A673 (cell line): ENCODE results near the gene USP25. TPM values are rescaled to one million over a fixed set of nuclear protein-coding genes. Genes with fewer than 3 reads are reported as not detected.

ENCODE experiments used
- BruUV-seq: library from RNA; stranded (reverse); fragments of 400-500 nt; replicated peaks from 2 replicates; lab custom pipeline; 2021; lab: Mats Ljungman, UMichigan
- CTCF ChIA-PET: fragments of 300-600 bp; sonication (Branson Sonifier 250); formaldehyde crosslinking; loops from one replicate; lab custom pipeline; 2022; ENCODE audit warnings: antibody characterized with exemption; lab: Charles Lee
- POLR2A ChIA-PET: fragments of 300-600 bp; sonication (Branson Sonifier 250); formaldehyde crosslinking; loops from one replicate; lab custom pipeline; 2022; ENCODE audit warnings: antibody characterized with exemption; ENCODE audit not compliant: low non-redundant PET; lab: Charles Lee
- DNase-seq: peaks from one replicate; pipeline ENCODE4 v3.0.0-alpha.2; 2015; ENCODE audit warnings: low spot score
- H3K27ac ChIP-seq: fragments of 200-600 bp; sonication (generic); 2 replicates; pipeline ENCODE4 v1.5.1; 2016; ENCODE audit warnings: mixed run types, low read depth, mild to moderate bottlenecking, mixed read lengths, antibody characterized with exemption, low read length; ENCODE audit not compliant: poor library complexity, severe bottlenecking
- H3K27me3 ChIP-seq: fragments of 200-600 bp; sonication (generic); replicated peaks from 2 replicates; pipeline ENCODE4 v1.6.1; 2017; ENCODE audit warnings: mixed run types, low read depth, mild to moderate bottlenecking, mixed read lengths, antibody characterized with exemption, low read length; ENCODE audit not compliant: insufficient read depth, poor library complexity
- H3K36me3 ChIP-seq: fragments of 200-600 bp; sonication (generic); 2 replicates; pipeline ENCODE4 v1.6.1; 2016; ENCODE audit warnings: mixed run types, mild to moderate bottlenecking, mixed read lengths, antibody characterized with exemption, low read length; ENCODE audit not compliant: insufficient read depth, poor library complexity, severe bottlenecking
- H3K4me1 ChIP-seq: fragments of 200-600 bp; sonication (generic); 2 replicates; pipeline ENCODE4 v1.6.1; 2017; ENCODE audit warnings: mixed run types, mild to moderate bottlenecking, mixed read lengths, antibody characterized with exemption, low read length; ENCODE audit not compliant: insufficient read depth, poor library complexity, severe bottlenecking
- H3K4me3 ChIP-seq: fragments of 200-600 bp; sonication (generic); 2 replicates; pipeline ENCODE4 v1.5.1; 2016; ENCODE audit warnings: low read depth, mixed run types, mild to moderate bottlenecking, mixed read lengths, low read length; ENCODE audit not compliant: poor library complexity, severe bottlenecking
- H3K9me3 ChIP-seq: fragments of 200-600 bp; sonication (generic); 2 replicates; pipeline ENCODE4 v1.6.1; 2016; ENCODE audit warnings: mixed run types, low read depth, mild to moderate bottlenecking, mixed read lengths, antibody characterized with exemption, low read length; ENCODE audit not compliant: poor library complexity, severe bottlenecking
- EZH2 ChIP-seq: fragments of 200-600 bp; sonication (generic); IDR thresholded peaks from 2 replicates; pipeline ENCODE4 v1.6.1; 2017; ENCODE audit warnings: borderline replicate concordance, low read depth, mild to moderate bottlenecking, mixed read lengths, antibody characterized with exemption, low read length; ENCODE audit not compliant: poor library complexity, severe bottlenecking
- intact Hi-C: fragments of 100-400 bp; cut with micrococcal nuclease; formaldehyde crosslinking; loops from one replicate; pipeline ENCODE4 v1.10.0; 2022; ENCODE audit not compliant: unreplicated experiment
- total RNA-seq: library from RNA; stranded (reverse); gene quantifications from 2 replicates; pipeline ENCODE4 v1.2.3, GENCODE V29; 2021
- TF ChIP-seq, protein P1 (sequence below): fragments of 300-800, 200-600 bp; sonication (generic); conservative IDR thresholded peaks from 2 replicates; pipeline ENCODE4 v1.5.1; 2017; ENCODE audit warnings: low read depth, mild to moderate bottlenecking, antibody characterized with exemption, low read length, moderate library complexity, mixed read lengths

The USP25 gene
- total RNA-seq, 1 experiment from 2014 or later: 27.5 TPM

DNA sequence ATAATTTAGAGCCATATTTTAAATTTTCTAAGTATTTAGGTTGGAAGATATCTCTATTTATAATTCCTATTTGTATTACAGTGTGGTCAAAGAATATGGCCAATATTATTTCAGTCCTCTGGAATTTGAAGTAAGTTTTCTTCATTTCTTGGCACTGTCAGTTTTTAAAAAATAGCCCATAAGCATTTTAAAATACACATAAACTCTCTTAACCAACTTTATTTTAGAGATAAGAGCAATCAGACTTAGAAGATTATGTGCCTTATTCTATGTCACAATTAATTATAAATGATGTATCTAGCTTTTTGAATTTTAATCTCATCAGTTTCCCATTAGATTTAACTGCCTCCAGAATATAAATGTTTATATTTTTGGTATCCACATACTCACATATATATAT lies 130.8 kb downstream of the USP25 start:
- ChIA-PET POLR2A (no interaction called here), CTCF (no interaction called here)
- DNase-seq: no peak
- Histone ChIP-seq H3K9me3 (no peaks in the 10 kb centered on the region), H3K4me3 (no peak overlapping the region), H3K27me3 (no peaks in the 10 kb centered on the region), H3K27ac (no peak overlapping the region), H3K4me1 (peaks cover 5% of the 10 kb centered on the region), H3K36me3 (no peaks in the 10 kb centered on the region)
- no TSS peak for BruUV-seq
- intact Hi-C loops: no loop called here
- TF ChIP-seq EZH2: no peak
- TF ChIP-seq, protein P1, sequence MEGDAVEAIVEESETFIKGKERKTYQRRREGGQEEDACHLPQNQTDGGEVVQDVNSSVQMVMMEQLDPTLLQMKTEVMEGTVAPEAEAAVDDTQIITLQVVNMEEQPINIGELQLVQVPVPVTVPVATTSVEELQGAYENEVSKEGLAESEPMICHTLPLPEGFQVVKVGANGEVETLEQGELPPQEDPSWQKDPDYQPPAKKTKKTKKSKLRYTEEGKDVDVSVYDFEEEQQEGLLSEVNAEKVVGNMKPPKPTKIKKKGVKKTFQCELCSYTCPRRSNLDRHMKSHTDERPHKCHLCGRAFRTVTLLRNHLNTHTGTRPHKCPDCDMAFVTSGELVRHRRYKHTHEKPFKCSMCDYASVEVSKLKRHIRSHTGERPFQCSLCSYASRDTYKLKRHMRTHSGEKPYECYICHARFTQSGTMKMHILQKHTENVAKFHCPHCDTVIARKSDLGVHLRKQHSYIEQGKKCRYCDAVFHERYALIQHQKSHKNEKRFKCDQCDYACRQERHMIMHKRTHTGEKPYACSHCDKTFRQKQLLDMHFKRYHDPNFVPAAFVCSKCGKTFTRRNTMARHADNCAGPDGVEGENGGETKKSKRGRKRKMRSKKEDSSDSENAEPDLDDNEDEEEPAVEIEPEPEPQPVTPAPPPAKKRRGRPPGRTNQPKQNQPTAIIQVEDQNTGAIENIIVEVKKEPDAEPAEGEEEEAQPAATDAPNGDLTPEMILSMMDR: no peak

DNA sequence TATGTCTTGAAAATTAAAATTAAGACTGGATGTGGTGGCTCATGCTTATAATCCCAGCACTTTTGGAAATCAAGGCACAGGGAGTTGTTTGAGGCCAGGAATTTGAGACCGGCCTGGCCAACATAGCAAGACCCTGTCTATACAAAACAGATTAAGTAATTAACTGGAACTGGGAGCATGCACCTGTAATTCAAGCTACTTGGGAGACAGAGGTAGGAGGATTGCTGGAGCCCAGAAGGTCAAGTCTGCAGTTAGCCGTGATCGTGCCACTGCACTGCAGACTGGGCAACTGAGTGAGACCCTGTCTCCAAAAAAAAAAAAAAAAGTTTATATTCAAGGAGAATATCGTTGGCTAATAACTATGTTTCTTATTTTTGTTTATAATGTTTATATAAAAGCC lies 139.2 kb downstream of the USP25 start:
- TF ChIP-seq, protein P1: no peak
- no peak for TF ChIP-seq EZH2
- Histone ChIP-seq H3K4me1 (no peaks in the 10 kb centered on the region), H3K36me3 (peaks cover 8% of the 10 kb centered on the region), H3K27me3 (no peaks in the 10 kb centered on the region), H3K27ac (no peak overlapping the region), H3K4me3 (no peak overlapping the region), H3K9me3 (no peaks in the 10 kb centered on the region)
- DNase-seq: no peak
- POLR2A ChIA-PET: no interaction called here
- intact Hi-C loops: no loop called here
- CTCF ChIA-PET: no interaction called here
- BruUV-seq: no TSS peak

DNA sequence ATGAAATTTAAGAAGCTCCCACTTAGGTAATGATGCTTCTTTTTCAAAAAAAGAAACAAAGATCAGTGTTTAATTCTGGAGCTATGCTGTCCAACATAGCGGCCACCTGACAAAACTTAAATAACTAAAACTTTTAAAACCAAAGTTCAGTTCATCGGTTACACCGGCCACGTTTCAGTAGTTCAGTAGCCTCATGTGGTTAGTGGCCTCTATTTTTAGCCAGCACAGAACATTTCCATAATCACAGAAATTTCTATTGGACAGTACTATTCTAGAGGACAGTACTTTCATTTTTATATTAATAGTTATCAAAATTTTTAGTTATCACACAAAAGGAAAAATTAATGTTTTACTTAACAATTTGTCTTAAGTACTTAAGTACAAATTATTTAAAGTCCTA lies 141.0 kb downstream of the USP25 start:
- H3K4me1 ChIP-seq: no peaks in the 10 kb centered on the region

More for the DNA sequence above, 141.0 kb downstream of the USP25 start:
- no peak overlapping the region for H3K4me3 ChIP-seq
- no peak for TF ChIP-seq EZH2
- TF ChIP-seq, protein P1: no peak
- intact Hi-C loops: no loop called here
- ChIA-PET POLR2A (no interaction called here), CTCF (no interaction called here)
- H3K27ac ChIP-seq: no peak overlapping the region
- DNase-seq: no peak
- H3K27me3 ChIP-seq: no peaks in the 10 kb centered on the region
- no peaks in the 10 kb centered on the region for H3K9me3 ChIP-seq
- no TSS peak for BruUV-seq
- peaks cover 22% of the 10 kb centered on the region for H3K36me3 ChIP-seq
